ENCODE measurements around the gene PRSS12. TPM values are rescaled to one million over a fixed set of nuclear protein-coding genes. Genes with fewer than 3 reads are reported as not detected.

PRSS12 gene
- polyA plus RNA-seq, 1 donor from 2014 or later: 1.1 TPM

DNA sequence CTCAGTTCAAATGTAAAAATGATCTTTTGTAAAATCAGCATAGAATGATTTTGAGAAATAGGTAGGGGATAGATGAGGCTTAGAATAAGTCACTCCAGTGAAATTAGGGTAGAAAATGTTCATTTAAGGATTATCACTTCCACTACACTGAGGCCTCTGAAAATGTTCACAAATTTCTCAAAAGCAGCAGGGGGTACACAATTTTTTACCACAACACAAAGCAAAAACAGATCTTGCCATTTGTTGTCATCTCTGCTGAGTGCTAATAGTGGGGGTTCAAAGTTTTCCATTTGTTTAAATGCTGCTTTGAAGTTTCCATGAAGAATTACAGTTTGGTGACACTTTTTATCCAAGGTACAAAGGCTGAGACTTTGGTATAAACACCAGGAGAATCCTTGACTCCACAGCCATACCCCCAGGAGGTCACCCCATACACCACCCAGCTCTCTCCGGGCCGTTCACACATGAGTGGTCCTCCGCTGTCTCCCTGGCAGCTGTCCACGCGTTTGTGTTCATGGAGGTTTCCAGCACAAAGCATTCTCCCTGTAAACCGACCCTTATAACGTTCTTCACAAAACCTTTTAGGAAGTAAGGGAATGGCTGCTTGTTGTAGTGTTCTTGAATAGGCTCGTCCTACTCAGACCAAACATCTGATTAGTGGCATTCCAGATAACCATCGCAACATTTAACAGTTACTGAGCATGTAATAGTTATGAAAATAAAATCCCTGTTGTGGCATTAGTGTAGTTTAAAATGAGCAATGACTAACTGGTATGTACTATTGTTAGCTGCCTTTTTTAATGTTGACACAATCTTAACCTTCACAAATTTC, 71.0 kb downstream of the PRSS12 start:
- H3K36me3 ChIP-seq (ENCODE audit: insufficient read depth, low read length): no peaks in the 10 kb centered on the region
- H3F3A ChIP-seq (ENCODE audit: insufficient read depth, low read length, poor library complexity, severe bottlenecking): no peaks in the 10 kb centered on the region
- H3K9me3 ChIP-seq (ENCODE audit: low read length): no peaks in the 10 kb centered on the region
- TF ChIP-seq EP300 (conservative IDR thresholded peaks at IDR 0.05; ENCODE audit: poor library complexity, severe bottlenecking) (no peak), RAD21 (conservative IDR thresholded peaks at IDR 0.05) (no peak), SMC3 (conservative IDR thresholded peaks at IDR 0.05; ENCODE audit: poor library complexity) (no peak), EZH2 (IDR thresholded peaks at IDR 0.05; ENCODE audit: borderline replicate concordance, insufficient read depth, low read length, poor library complexity, severe bottlenecking) (no peak), TAF1 (IDR thresholded peaks at IDR 0.05; ENCODE audit: low read depth) (no peak), POLR2AphosphoS5 (IDR thresholded peaks at IDR 0.05) (no peak), REST (IDR thresholded peaks at IDR 0.05; ENCODE audit: borderline replicate concordance) (no peak), MXI1 (conservative IDR thresholded peaks at IDR 0.05; ENCODE audit: poor library complexity, severe bottlenecking) (no peak)
- TF ChIP-seq, protein P1, sequence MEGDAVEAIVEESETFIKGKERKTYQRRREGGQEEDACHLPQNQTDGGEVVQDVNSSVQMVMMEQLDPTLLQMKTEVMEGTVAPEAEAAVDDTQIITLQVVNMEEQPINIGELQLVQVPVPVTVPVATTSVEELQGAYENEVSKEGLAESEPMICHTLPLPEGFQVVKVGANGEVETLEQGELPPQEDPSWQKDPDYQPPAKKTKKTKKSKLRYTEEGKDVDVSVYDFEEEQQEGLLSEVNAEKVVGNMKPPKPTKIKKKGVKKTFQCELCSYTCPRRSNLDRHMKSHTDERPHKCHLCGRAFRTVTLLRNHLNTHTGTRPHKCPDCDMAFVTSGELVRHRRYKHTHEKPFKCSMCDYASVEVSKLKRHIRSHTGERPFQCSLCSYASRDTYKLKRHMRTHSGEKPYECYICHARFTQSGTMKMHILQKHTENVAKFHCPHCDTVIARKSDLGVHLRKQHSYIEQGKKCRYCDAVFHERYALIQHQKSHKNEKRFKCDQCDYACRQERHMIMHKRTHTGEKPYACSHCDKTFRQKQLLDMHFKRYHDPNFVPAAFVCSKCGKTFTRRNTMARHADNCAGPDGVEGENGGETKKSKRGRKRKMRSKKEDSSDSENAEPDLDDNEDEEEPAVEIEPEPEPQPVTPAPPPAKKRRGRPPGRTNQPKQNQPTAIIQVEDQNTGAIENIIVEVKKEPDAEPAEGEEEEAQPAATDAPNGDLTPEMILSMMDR (IDR thresholded peaks at IDR 0.05; ENCODE audit: poor library complexity, severe bottlenecking): no peak
- H3K4me2 ChIP-seq (ENCODE audit: low read length): no peak overlapping the region
- H4K20me1 ChIP-seq (ENCODE audit: insufficient read depth): no peaks in the 10 kb centered on the region
- H3K9me2 ChIP-seq (ENCODE audit: insufficient read depth, low read length): no peaks in the 10 kb centered on the region
- H3K27me3 ChIP-seq (ENCODE audit: insufficient read depth, low read depth, low read length): no peaks in the 10 kb centered on the region
- H2AFZ ChIP-seq (ENCODE audit: low read depth, low read length): no peak overlapping the region
- H3K9ac ChIP-seq (ENCODE audit: low read length): no peak overlapping the region
- no peak overlapping the region for H3K4me3 ChIP-seq (ENCODE audit: low read length)
- H3K27ac ChIP-seq (ENCODE audit: low read length): no peak overlapping the region
- H3K79me2 ChIP-seq (replicated peaks; ENCODE audit: insufficient read depth, low read length): no peaks in the 10 kb centered on the region

DNA sequence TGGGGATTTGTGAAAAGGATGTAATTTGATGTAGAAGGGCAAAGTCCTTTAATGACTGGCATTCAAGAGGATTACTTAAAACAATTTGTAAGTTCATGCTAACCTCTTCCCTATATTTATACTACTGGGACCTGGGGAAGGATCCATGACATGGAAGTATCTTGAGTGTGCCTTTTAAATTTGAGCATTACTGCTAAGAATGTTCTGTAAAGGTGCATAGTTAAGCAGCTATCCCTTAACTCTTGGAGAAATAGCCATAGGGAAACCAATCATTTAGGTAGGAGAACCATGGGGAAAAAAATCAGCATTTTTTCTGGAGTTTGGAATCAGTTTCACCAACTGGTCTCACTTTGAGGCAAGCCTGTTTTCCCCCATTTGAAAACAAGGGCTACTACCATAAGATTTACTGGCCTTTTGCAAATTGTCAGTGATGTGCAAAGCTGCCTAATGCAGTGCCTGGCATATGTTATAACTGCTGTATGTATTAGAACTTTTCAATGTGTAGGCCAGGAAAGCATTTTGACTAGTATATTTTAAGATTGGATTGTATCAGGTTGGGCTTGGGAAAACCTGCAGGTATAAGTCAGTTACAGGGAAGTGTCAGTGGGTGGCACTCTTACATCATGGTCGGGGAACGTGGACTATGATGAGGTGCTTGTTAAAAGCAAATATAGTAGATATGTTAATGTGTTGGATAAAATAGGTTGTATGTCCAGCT, 72.1 kb downstream of the PRSS12 start:
- no peak overlapping the region for H3K4me2 ChIP-seq (ENCODE audit: low read length)
- H3K27me3 ChIP-seq (ENCODE audit: insufficient read depth, low read depth, low read length): no peaks in the 10 kb centered on the region
- H3K79me2 ChIP-seq (replicated peaks; ENCODE audit: insufficient read depth, low read length): no peaks in the 10 kb centered on the region
- H3F3A ChIP-seq (ENCODE audit: insufficient read depth, low read length, poor library complexity, severe bottlenecking): no peaks in the 10 kb centered on the region
- H3K9ac ChIP-seq (ENCODE audit: low read length): no peak overlapping the region
- H3K4me3 ChIP-seq (ENCODE audit: low read length): no peak overlapping the region
- no peaks in the 10 kb centered on the region for H3K9me3 ChIP-seq (ENCODE audit: low read length)
- no peak overlapping the region for H3K27ac ChIP-seq (ENCODE audit: low read length)
- H3K9me2 ChIP-seq (ENCODE audit: insufficient read depth, low read length): no peaks in the 10 kb centered on the region
- no peak overlapping the region for H2AFZ ChIP-seq (ENCODE audit: low read depth, low read length)
- no peaks in the 10 kb centered on the region for H3K36me3 ChIP-seq (ENCODE audit: insufficient read depth, low read length)
- TF ChIP-seq, protein P1 (IDR thresholded peaks at IDR 0.05; ENCODE audit: poor library complexity, severe bottlenecking): peak; percentile 93
- TF ChIP-seq SMC3 (conservative IDR thresholded peaks at IDR 0.05; ENCODE audit: poor library complexity) (peak; percentile 92), MXI1 (conservative IDR thresholded peaks at IDR 0.05; ENCODE audit: poor library complexity, severe bottlenecking) (no peak), REST (IDR thresholded peaks at IDR 0.05; ENCODE audit: borderline replicate concordance) (no peak), POLR2AphosphoS5 (IDR thresholded peaks at IDR 0.05) (no peak), TAF1 (IDR thresholded peaks at IDR 0.05; ENCODE audit: low read depth) (no peak), RAD21 (conservative IDR thresholded peaks at IDR 0.05) (peak; percentile 96), EP300 (conservative IDR thresholded peaks at IDR 0.05; ENCODE audit: poor library complexity, severe bottlenecking) (no peak), EZH2 (IDR thresholded peaks at IDR 0.05; ENCODE audit: borderline replicate concordance, insufficient read depth, low read length, poor library complexity, severe bottlenecking) (no peak)
- H4K20me1 ChIP-seq (ENCODE audit: insufficient read depth): no peaks in the 10 kb centered on the region

Measured in neural cell (in vitro differentiated cells).